K562 (cell line): Measurements from ENCODE around the gene OPRL1. TPM values are rescaled to one million over a fixed set of nuclear protein-coding genes. Genes with fewer than 3 reads are reported as not detected.

ENCODE experiments used
- CTBP1 ChIP-seq: fragments of 450-650 bp; IDR thresholded peaks from 2 replicates; pipeline ENCODE4 v1.6.1; 2016; ENCODE audit warnings: borderline replicate concordance
- GABPB1 ChIP-seq: sonication (generic); formaldehyde crosslinking; IDR thresholded peaks from 2 replicates; pipeline ENCODE4 v1.8.0; 2022; ENCODE audit warnings: mild to moderate bottlenecking, missing genetic modification reagents
- PURB ChIP-seq: sonication (generic); formaldehyde crosslinking; IDR thresholded peaks from 2 replicates; pipeline ENCODE4 v1.9.0; 2021; ENCODE audit warnings: low read depth, mild to moderate bottlenecking, missing genetic modification reagents
- SAFB2 ChIP-seq: fragments of 200-400 bp; formaldehyde crosslinking; IDR thresholded peaks from 2 replicates; pipeline ENCODE4 v1.6.1; 2018; ENCODE audit warnings: borderline replicate concordance, low read length, low read depth, moderate library complexity; ENCODE audit not compliant: severe bottlenecking
- ZNF197 ChIP-seq: fragments of 200-800 bp; sonication (Bioruptor generic); IDR thresholded peaks from 2 replicates; pipeline ENCODE4 v1.6.1; 2016; ENCODE audit warnings: low read depth, missing genetic modification characterization, missing compliant biosample characterization
- ZNF263 ChIP-seq: sonication (generic); formaldehyde crosslinking; IDR thresholded peaks from 2 replicates; pipeline ENCODE4 v1.8.0; 2022; ENCODE audit warnings: mild to moderate bottlenecking, missing genetic modification reagents, borderline replicate concordance
- ZNF551 ChIP-seq: fragments of 250-450 bp; sonication (Bioruptor Pico); IDR thresholded peaks from 2 replicates; pipeline ENCODE4 v1.5.0; 2021; ENCODE audit warnings: mild to moderate bottlenecking, moderate library complexity
- ZNF586 ChIP-seq: fragments of 450-650 bp; formaldehyde crosslinking; conservative IDR thresholded peaks from 2 replicates; pipeline ENCODE4 v1.4.0; 2020; ENCODE audit warnings: mild to moderate bottlenecking, moderate library complexity
- polyA plus RNA-seq, 8 experiments: library from polyadenylated mRNA; depleted of rRNA in 4 of 8; stranded (reverse) in 5 of 8; unstranded in 3 of 8; fragments of >200 nt; fragmentation: Nextera tagmentation in 2 of 8; fragmentation: Illumina TruSeq in 1 of 8; extraction: Ambion mirVana in 2 of 8; extraction: Trizol in 1 of 8; gene quantifications; 2 replicates each; pipeline versions ENCODE4 v1.2.1 to v1.2.3, GENCODE V29; 2011 to 2014; ENCODE audit warnings: inconsistent platforms in 1 of 8, missing spikeins in 1 of 8
- total RNA-seq, 7 experiments: library from RNA; depleted of rRNA in 6 of 7; stranded (reverse); fragments of >200 nt in 6 of 7; fragmentation: Illumina TruSeq in 2 of 7; extraction: Trizol in 2 of 7; gene quantifications; 2 replicates each; pipeline versions ENCODE4 v1.2.1 to v1.2.3, GENCODE V29; 2011 to 2021; ENCODE audit warnings: low replicate concordance in 1 of 7
- TF ChIP-seq, protein P1 (sequence below): sonication (generic); formaldehyde crosslinking; IDR thresholded peaks from 2 replicates; pipeline ENCODE4 v1.8.0; 2022; ENCODE audit warnings: mild to moderate bottlenecking, missing genetic modification reagents
- TF ChIP-seq, protein P2 (sequence below): fragments of 450-650 bp; IDR thresholded peaks from 2 replicates; pipeline ENCODE4 v1.6.1; 2016; ENCODE audit warnings: mild to moderate bottlenecking, moderate library complexity
- TF ChIP-seq, protein P3 (sequence below): IDR thresholded peaks from 2 replicates; pipeline ENCODE4 v1.6.1; 2011; ENCODE audit not compliant: insufficient read length; ENCODE audit errors: extremely low read depth

OPRL1 gene
- total and polyA plus RNA-seq, 9 of the 15 experiments (the other 6 are each of a cell fraction or from before 2014, with no cell fraction given), result 0.06 to 0.33 (median 0.11) TPM; not detected in 2

DNA sequence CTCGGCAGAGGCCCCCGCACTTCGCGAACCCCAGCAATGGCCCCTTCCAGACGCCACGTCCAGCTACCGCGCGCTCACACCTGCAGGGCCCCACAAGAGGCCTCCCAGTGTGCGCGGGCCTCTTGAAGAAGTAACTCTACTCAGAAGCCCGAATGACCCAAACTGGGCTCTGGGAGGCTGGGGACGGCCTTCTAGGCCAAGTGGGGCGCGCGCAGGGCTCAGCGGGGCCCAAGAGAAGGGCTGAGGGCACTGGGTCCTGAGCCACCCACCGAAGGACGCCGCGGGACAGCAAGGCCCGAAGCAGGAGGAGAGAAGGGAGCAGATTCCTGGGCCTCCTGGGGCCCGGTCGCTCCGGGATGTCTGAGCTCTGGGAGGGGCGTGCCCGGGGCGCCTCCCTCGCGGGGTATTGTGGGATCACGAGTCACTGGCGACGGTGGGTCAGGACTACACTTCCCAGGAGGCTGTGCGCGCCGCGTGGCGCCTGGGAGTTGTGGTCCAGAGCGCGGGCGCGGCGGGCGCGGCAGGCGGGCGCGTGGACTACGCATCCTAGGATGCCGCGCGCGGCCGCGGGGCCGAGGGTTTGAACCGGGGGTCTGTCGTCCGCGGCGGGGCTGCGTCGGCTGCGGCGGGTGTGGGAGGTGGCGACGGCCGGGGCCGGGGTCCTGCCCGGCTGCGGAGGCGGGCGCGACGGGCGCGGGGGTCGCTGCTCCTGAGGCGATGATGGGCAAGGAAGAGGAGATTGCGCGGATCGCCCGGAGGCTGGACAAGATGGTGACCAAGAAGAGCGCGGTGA, 17.1 kb upstream of the OPRL1 start, which contains the start of gene TCEA2 (continued):
- peak; percentile 80; the same call in 1 of the 2 replicates for TF ChIP-seq CTBP1
- TF ChIP-seq PURB, result no peak
- TF ChIP-seq ZNF551, result no peak
- TF ChIP-seq ZNF197 (CRISPR knock-in tag), result peak; percentile 98
- peak; percentile 85 for TF ChIP-seq GABPB1 (CRISPR knock-in tag)
- TF ChIP-seq, protein P1, sequence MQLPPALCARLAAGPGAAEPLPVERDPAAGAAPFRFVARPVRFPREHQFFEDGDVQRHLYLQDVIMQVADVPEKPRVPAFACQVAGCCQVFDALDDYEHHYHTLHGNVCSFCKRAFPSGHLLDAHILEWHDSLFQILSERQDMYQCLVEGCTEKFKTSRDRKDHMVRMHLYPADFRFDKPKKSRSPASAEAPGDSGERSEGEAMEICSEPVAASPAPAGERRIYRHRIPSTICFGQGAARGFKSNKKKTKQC, result no peak
- no peak for TF ChIP-seq ZNF263 (CRISPR knock-in tag)
- no peak for TF ChIP-seq ZNF586 (CRISPR knock-in tag)
- TF ChIP-seq, protein P2, sequence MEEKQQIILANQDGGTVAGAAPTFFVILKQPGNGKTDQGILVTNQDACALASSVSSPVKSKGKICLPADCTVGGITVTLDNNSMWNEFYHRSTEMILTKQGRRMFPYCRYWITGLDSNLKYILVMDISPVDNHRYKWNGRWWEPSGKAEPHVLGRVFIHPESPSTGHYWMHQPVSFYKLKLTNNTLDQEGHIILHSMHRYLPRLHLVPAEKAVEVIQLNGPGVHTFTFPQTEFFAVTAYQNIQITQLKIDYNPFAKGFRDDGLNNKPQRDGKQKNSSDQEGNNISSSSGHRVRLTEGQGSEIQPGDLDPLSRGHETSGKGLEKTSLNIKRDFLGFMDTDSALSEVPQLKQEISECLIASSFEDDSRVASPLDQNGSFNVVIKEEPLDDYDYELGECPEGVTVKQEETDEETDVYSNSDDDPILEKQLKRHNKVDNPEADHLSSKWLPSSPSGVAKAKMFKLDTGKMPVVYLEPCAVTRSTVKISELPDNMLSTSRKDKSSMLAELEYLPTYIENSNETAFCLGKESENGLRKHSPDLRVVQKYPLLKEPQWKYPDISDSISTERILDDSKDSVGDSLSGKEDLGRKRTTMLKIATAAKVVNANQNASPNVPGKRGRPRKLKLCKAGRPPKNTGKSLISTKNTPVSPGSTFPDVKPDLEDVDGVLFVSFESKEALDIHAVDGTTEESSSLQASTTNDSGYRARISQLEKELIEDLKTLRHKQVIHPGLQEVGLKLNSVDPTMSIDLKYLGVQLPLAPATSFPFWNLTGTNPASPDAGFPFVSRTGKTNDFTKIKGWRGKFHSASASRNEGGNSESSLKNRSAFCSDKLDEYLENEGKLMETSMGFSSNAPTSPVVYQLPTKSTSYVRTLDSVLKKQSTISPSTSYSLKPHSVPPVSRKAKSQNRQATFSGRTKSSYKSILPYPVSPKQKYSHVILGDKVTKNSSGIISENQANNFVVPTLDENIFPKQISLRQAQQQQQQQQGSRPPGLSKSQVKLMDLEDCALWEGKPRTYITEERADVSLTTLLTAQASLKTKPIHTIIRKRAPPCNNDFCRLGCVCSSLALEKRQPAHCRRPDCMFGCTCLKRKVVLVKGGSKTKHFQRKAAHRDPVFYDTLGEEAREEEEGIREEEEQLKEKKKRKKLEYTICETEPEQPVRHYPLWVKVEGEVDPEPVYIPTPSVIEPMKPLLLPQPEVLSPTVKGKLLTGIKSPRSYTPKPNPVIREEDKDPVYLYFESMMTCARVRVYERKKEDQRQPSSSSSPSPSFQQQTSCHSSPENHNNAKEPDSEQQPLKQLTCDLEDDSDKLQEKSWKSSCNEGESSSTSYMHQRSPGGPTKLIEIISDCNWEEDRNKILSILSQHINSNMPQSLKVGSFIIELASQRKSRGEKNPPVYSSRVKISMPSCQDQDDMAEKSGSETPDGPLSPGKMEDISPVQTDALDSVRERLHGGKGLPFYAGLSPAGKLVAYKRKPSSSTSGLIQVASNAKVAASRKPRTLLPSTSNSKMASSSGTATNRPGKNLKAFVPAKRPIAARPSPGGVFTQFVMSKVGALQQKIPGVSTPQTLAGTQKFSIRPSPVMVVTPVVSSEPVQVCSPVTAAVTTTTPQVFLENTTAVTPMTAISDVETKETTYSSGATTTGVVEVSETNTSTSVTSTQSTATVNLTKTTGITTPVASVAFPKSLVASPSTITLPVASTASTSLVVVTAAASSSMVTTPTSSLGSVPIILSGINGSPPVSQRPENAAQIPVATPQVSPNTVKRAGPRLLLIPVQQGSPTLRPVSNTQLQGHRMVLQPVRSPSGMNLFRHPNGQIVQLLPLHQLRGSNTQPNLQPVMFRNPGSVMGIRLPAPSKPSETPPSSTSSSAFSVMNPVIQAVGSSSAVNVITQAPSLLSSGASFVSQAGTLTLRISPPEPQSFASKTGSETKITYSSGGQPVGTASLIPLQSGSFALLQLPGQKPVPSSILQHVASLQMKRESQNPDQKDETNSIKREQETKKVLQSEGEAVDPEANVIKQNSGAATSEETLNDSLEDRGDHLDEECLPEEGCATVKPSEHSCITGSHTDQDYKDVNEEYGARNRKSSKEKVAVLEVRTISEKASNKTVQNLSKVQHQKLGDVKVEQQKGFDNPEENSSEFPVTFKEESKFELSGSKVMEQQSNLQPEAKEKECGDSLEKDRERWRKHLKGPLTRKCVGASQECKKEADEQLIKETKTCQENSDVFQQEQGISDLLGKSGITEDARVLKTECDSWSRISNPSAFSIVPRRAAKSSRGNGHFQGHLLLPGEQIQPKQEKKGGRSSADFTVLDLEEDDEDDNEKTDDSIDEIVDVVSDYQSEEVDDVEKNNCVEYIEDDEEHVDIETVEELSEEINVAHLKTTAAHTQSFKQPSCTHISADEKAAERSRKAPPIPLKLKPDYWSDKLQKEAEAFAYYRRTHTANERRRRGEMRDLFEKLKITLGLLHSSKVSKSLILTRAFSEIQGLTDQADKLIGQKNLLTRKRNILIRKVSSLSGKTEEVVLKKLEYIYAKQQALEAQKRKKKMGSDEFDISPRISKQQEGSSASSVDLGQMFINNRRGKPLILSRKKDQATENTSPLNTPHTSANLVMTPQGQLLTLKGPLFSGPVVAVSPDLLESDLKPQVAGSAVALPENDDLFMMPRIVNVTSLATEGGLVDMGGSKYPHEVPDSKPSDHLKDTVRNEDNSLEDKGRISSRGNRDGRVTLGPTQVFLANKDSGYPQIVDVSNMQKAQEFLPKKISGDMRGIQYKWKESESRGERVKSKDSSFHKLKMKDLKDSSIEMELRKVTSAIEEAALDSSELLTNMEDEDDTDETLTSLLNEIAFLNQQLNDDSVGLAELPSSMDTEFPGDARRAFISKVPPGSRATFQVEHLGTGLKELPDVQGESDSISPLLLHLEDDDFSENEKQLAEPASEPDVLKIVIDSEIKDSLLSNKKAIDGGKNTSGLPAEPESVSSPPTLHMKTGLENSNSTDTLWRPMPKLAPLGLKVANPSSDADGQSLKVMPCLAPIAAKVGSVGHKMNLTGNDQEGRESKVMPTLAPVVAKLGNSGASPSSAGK, result no peak; the same call in 1 of the 2 replicates
- TF ChIP-seq, protein P3, sequence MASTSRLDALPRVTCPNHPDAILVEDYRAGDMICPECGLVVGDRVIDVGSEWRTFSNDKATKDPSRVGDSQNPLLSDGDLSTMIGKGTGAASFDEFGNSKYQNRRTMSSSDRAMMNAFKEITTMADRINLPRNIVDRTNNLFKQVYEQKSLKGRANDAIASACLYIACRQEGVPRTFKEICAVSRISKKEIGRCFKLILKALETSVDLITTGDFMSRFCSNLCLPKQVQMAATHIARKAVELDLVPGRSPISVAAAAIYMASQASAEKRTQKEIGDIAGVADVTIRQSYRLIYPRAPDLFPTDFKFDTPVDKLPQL, result no peak
- no peak for TF ChIP-seq SAFB2
